GM23338 (cell line): ENCODE results near the gene SLC26A1. TPM values are rescaled to one million over a fixed set of nuclear protein-coding genes. Genes with fewer than 3 reads are reported as not detected.

Experiments
- ATAC-seq: fragments of 200-7000 bp; cut with Tn5 transposase; 3 replicates; pipeline ENCODE4 v1.9.1; 2020
- DNase-seq: peaks from one replicate; pipeline ENCODE4 v3.0.0-alpha.2; 2015; ENCODE audit warnings: low spot score
- H2AFZ ChIP-seq: fragments of 200-600 bp; sonication (generic); 2 replicates; pipeline ENCODE4 v1.8.0; 2016; ENCODE audit warnings: antibody characterized with exemption, mild to moderate bottlenecking, moderate library complexity
- H3F3A ChIP-seq: fragments of 200-600 bp; sonication (generic); replicated peaks from 2 replicates; pipeline ENCODE4 v1.8.0; 2017; ENCODE audit warnings: antibody characterized with exemption, mixed run types, low read depth
- H3K27ac ChIP-seq: fragments of 200-600 bp; sonication (generic); 2 replicates; pipeline ENCODE4 v1.6.1; 2016; ENCODE audit warnings: low read depth
- H3K27me3 ChIP-seq: fragments of 200-600 bp; sonication (generic); 2 replicates; pipeline ENCODE4 v1.8.0; 2016; ENCODE audit warnings: mild to moderate bottlenecking, mixed run types, moderate library complexity; ENCODE audit not compliant: insufficient read depth
- H3K36me3 ChIP-seq: fragments of 200-600 bp; sonication (generic); 2 replicates; pipeline ENCODE4 v1.8.0; 2016; ENCODE audit warnings: mild to moderate bottlenecking; ENCODE audit not compliant: insufficient read depth
- H3K4me1 ChIP-seq: fragments of 200-600 bp; sonication (generic); 2 replicates; pipeline ENCODE4 v1.8.0; 2016; ENCODE audit warnings: mild to moderate bottlenecking, moderate library complexity; ENCODE audit not compliant: insufficient read depth
- H3K4me2 ChIP-seq: fragments of 200-600 bp; sonication (generic); 2 replicates; pipeline ENCODE4 v1.7.1; 2017; ENCODE audit warnings: mixed run types
- H3K4me3 ChIP-seq: fragments of 200-600 bp; sonication (generic); 2 replicates; pipeline ENCODE4 v1.6.1; 2016; ENCODE audit warnings: mixed run types
- H3K79me2 ChIP-seq: fragments of 200-600 bp; sonication (generic); replicated peaks from 2 replicates; pipeline ENCODE4 v1.8.0; 2017; ENCODE audit warnings: mild to moderate bottlenecking; ENCODE audit not compliant: insufficient read depth
- H3K9me2 ChIP-seq: fragments of 200-600 bp; sonication (generic); 2 replicates; pipeline ENCODE4 v1.8.0; 2017; ENCODE audit not compliant: insufficient read depth
- H4K20me1 ChIP-seq: fragments of 200-600 bp; sonication (generic); replicated peaks from 2 replicates; pipeline ENCODE4 v1.8.0; 2017; ENCODE audit warnings: mild to moderate bottlenecking; ENCODE audit not compliant: insufficient read depth
- H3K27ac Mint-ChIP-seq: 2 replicates; pipeline ENCODE4 v1.8.0; 2020; ENCODE audit warnings: inconsistent platforms, mild to moderate bottlenecking, moderate library complexity, mixed read lengths
- H3K27me3 Mint-ChIP-seq: 3 replicates; pipeline ENCODE4 v1.8.0; 2022; ENCODE audit warnings: low read depth, mild to moderate bottlenecking, moderate library complexity, mixed read lengths, inconsistent platforms; ENCODE audit not compliant: insufficient read depth, poor library complexity
- H3K36me3 Mint-ChIP-seq: 3 replicates; pipeline ENCODE4 v1.8.0; 2021; ENCODE audit warnings: low read depth, mild to moderate bottlenecking, inconsistent platforms, moderate library complexity, mixed read lengths
- H3K4me1 Mint-ChIP-seq: 3 replicates; pipeline ENCODE4 v1.8.0; 2020; ENCODE audit warnings: mild to moderate bottlenecking, inconsistent platforms, mixed read lengths
- H3K4me3 Mint-ChIP-seq: 3 replicates; pipeline ENCODE4 v1.8.0; 2021; ENCODE audit warnings: moderate library complexity, mild to moderate bottlenecking, inconsistent platforms, mixed read lengths
- H3K9me3 Mint-ChIP-seq: 3 replicates; pipeline ENCODE4 v1.8.0; 2020; ENCODE audit warnings: moderate library complexity, mild to moderate bottlenecking, inconsistent platforms, mixed read lengths
- CREB1 ChIP-seq: fragments of 250-450 bp; sonication (Bioruptor Pico); IDR thresholded peaks from 2 replicates; pipeline ENCODE4 v1.5.0; 2020; ENCODE audit warnings: low read depth, mild to moderate bottlenecking, moderate library complexity
- EZH2 ChIP-seq: fragments of 200-600 bp; sonication (generic); IDR thresholded peaks from one replicate; pipeline ENCODE4 v1.8.0; 2017; ENCODE audit warnings: antibody characterized with exemption, mild to moderate bottlenecking, low read depth; ENCODE audit not compliant: unreplicated experiment
- EZH2phosphoT487 ChIP-seq: fragments of 200-600 bp; sonication (generic); IDR thresholded peaks from one replicate; pipeline ENCODE4 v1.8.1; 2018; ENCODE audit warnings: antibody characterized with exemption; ENCODE audit not compliant: unreplicated experiment
- JUNB ChIP-seq: IDR thresholded peaks from one replicate; pipeline ENCODE4 v1.6.1; 2016; ENCODE audit warnings: antibody characterized with exemption; ENCODE audit not compliant: unreplicated experiment
- POLR2AphosphoS5 ChIP-seq: IDR thresholded peaks from 2 replicates; pipeline ENCODE4 v1.6.1; 2016; ENCODE audit warnings: antibody characterized with exemption, low read depth
- polyA plus RNA-seq: library from polyadenylated mRNA; unstranded; fragments of >200 nt; fragmentation: Nextera tagmentation; extraction: Ambion mirVana; gene quantifications from 2 replicates; pipeline ENCODE4 v1.2.1, GENCODE V29; 2016
- total RNA-seq: library from RNA; depleted of rRNA; stranded (reverse); fragments of >200 nt; shearing (Covaris generic); gene quantifications from 2 replicates; pipeline ENCODE4 v1.2.3, GENCODE V29; 2014
- TF ChIP-seq, protein P1 (sequence below), 2 experiments: fragments of 200-600 bp in 1 of 2; sonication (generic) in 1 of 2; conservative IDR thresholded peaks; 2 replicates each; pipeline versions ENCODE4 v1.5.1 to v1.6.1; 2016 to 2017; ENCODE audit warnings: antibody characterized with exemption in 2 of 2, low read depth in 2 of 2, mild to moderate bottlenecking in 2 of 2, moderate library complexity in 1 of 2
- TF ChIP-seq, protein P2 (sequence below): IDR thresholded peaks from 2 replicates; pipeline ENCODE4 v1.6.1; 2016; ENCODE audit warnings: antibody characterized with exemption
- TF ChIP-seq, protein P3 (sequence below): IDR thresholded peaks from one replicate; pipeline ENCODE4 v1.6.1; 2018; ENCODE audit warnings: antibody characterized with exemption; ENCODE audit not compliant: unreplicated experiment

Gene SLC26A1
- total and polyA plus RNA-seq, 2 experiments from 2014 or later: 0.10 to 0.27 TPM

DNA sequence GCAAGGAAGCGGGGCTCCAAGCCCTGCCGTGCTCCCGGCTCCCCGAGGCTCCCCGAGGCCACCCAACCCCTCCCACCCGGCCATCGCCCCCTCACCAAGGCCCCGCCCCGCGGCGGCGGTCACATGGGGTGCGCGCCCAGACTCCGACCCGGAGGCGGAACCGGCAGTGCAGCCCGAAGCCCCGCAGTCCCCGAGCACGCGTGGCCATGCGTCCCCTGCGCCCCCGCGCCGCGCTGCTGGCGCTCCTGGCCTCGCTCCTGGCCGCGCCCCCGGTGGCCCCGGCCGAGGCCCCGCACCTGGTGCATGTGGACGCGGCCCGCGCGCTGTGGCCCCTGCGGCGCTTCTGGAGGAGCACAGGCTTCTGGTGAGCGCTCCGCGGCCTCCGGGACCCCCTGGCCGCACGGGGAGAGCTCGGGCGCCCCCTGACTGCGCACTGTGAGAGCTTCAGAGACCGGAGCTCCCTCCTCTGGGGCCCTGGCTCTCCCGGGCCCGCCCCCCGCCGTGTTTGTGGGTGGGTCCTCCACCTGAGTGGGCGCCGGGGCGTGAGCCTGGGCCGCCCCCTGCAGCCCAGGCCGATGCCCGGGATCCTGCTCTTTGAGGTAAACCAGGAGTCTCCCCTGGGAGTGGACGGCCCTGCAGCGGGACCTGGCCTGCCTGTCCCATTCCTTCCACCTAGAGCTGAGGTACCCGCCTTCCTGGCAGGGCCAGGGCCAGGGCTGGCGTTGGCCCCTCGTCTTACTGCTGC lies 6.2 kb downstream of the SLC26A1 start, which contains the start of gene IDUA:
Gene IDUA (plus strand): TSS at position 166 of the 745 bp plus-strand sequence. CDS start 41 bp downstream, at position 207.
- H3K4me2 ChIP-seq: peak within 1 kb of the TSS; percentile 94
- TF ChIP-seq, protein P1, sequence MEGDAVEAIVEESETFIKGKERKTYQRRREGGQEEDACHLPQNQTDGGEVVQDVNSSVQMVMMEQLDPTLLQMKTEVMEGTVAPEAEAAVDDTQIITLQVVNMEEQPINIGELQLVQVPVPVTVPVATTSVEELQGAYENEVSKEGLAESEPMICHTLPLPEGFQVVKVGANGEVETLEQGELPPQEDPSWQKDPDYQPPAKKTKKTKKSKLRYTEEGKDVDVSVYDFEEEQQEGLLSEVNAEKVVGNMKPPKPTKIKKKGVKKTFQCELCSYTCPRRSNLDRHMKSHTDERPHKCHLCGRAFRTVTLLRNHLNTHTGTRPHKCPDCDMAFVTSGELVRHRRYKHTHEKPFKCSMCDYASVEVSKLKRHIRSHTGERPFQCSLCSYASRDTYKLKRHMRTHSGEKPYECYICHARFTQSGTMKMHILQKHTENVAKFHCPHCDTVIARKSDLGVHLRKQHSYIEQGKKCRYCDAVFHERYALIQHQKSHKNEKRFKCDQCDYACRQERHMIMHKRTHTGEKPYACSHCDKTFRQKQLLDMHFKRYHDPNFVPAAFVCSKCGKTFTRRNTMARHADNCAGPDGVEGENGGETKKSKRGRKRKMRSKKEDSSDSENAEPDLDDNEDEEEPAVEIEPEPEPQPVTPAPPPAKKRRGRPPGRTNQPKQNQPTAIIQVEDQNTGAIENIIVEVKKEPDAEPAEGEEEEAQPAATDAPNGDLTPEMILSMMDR (conservative IDR thresholded peaks at IDR 0.05; ENCODE audit: low read depth in 2 of 2): peak; percentile 30 to 60; a peak in 3 of 4 replicates
- TF ChIP-seq EZH2: no peak
- TF ChIP-seq POLR2AphosphoS5: peak; percentile 58; the same call in 1 of the 2 replicates
- peaks cover 17% of the 10 kb centered on the region for H3K27me3 ChIP-seq
- Mint-ChIP-seq H3K4me1 (peaks cover 2% of the 10 kb centered on the region; the same call in 1 of the 3 replicates), H3K9me3 (no peaks in the 10 kb centered on the region), H3K4me3 (peak within 1 kb of the TSS; percentile 85), H3K27me3 (peaks cover 31% of the 10 kb centered on the region), H3K27ac (no peak within 1 kb of the TSS), H3K36me3 (no peaks in the 10 kb centered on the region)
- DNase-seq (peak; percentile 79), ATAC-seq (peak; percentile 67)
- no peaks in the 10 kb centered on the region for H4K20me1 ChIP-seq
- H2AFZ ChIP-seq: peak within 1 kb of the TSS; percentile 96
- H3K9me2 ChIP-seq: no peaks in the 10 kb centered on the region
- peak within 1 kb of the TSS; percentile 70 for H3K4me3 ChIP-seq
- H3F3A ChIP-seq: peaks cover 9% of the 10 kb centered on the region; the same call in 1 of the 2 replicates
- no peaks in the 10 kb centered on the region for H3K79me2 ChIP-seq
- peaks cover 16% of the 10 kb centered on the region for H3K4me1 ChIP-seq
- no peaks in the 10 kb centered on the region for H3K36me3 ChIP-seq
- H3K27ac ChIP-seq: no peak within 1 kb of the TSS

DNA sequence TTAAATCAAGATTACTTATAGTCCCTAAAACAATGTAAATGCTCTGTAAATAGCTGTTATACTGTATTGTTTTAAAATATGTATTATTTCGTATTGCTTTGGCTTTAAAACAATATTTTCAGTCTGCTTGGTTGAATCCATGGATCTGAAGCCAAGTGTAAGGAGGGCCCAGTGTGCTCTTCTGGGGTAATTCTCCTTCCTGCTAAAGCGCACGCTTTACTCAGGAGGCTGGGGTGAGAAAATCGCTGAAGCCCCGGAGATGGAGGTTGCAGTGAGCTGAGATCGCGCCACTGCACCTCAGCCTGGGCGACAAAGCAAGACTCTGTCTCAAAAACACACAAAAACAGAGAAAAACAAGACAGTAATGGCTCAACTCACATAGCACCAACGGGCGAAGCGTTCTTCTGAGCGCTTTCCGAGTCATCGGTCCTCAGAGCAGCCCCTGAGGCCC lies 6.8 kb downstream of the SLC26A1 start:
- no peaks in the 10 kb centered on the region for H4K20me1 ChIP-seq
- DNase-seq (no peak), ATAC-seq (peak; percentile 20)
- peak overlapping the region; percentile 96 for H2AFZ ChIP-seq
- no peaks in the 10 kb centered on the region for H3K36me3 ChIP-seq
- peaks cover 17% of the 10 kb centered on the region for H3K27me3 ChIP-seq
- Mint-ChIP-seq H3K9me3 (no peaks in the 10 kb centered on the region), H3K36me3 (no peaks in the 10 kb centered on the region), H3K27ac (no peak overlapping the region), H3K4me3 (peak overlapping the region; percentile 85), H3K4me1 (peaks cover 2% of the 10 kb centered on the region; the same call in 1 of the 3 replicates), H3K27me3 (peaks cover 34% of the 10 kb centered on the region)
- H3K4me1 ChIP-seq: peaks cover 16% of the 10 kb centered on the region
- no peaks in the 10 kb centered on the region for H3K9me2 ChIP-seq
- H3K4me3 ChIP-seq: peak overlapping the region; percentile 70
- peaks cover 9% of the 10 kb centered on the region; the same call in 1 of the 2 replicates for H3F3A ChIP-seq
- H3K4me2 ChIP-seq: peak overlapping the region; percentile 94
- no peak overlapping the region for H3K27ac ChIP-seq
- no peaks in the 10 kb centered on the region for H3K79me2 ChIP-seq
- TF ChIP-seq JUNB (no peak), EZH2 (no peak), EZH2phosphoT487 (no peak), POLR2AphosphoS5 (no peak; the same call in 1 of the 2 replicates), CREB1 (CRISPR knock-in tag) (no peak)
- TF ChIP-seq, protein P2, sequence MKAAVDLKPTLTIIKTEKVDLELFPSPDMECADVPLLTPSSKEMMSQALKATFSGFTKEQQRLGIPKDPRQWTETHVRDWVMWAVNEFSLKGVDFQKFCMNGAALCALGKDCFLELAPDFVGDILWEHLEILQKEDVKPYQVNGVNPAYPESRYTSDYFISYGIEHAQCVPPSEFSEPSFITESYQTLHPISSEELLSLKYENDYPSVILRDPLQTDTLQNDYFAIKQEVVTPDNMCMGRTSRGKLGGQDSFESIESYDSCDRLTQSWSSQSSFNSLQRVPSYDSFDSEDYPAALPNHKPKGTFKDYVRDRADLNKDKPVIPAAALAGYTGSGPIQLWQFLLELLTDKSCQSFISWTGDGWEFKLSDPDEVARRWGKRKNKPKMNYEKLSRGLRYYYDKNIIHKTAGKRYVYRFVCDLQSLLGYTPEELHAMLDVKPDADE: no peak
- TF ChIP-seq, protein P3, sequence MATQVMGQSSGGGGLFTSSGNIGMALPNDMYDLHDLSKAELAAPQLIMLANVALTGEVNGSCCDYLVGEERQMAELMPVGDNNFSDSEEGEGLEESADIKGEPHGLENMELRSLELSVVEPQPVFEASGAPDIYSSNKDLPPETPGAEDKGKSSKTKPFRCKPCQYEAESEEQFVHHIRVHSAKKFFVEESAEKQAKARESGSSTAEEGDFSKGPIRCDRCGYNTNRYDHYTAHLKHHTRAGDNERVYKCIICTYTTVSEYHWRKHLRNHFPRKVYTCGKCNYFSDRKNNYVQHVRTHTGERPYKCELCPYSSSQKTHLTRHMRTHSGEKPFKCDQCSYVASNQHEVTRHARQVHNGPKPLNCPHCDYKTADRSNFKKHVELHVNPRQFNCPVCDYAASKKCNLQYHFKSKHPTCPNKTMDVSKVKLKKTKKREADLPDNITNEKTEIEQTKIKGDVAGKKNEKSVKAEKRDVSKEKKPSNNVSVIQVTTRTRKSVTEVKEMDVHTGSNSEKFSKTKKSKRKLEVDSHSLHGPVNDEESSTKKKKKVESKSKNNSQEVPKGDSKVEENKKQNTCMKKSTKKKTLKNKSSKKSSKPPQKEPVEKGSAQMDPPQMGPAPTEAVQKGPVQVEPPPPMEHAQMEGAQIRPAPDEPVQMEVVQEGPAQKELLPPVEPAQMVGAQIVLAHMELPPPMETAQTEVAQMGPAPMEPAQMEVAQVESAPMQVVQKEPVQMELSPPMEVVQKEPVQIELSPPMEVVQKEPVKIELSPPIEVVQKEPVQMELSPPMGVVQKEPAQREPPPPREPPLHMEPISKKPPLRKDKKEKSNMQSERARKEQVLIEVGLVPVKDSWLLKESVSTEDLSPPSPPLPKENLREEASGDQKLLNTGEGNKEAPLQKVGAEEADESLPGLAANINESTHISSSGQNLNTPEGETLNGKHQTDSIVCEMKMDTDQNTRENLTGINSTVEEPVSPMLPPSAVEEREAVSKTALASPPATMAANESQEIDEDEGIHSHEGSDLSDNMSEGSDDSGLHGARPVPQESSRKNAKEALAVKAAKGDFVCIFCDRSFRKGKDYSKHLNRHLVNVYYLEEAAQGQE: no peak
